GM23248 (cell line): ENCODE data around the gene PCSK5.

Experiments used
- EZH2 ChIP-seq: fragments of 200-600 bp; sonication (generic); IDR thresholded peaks from 2 replicates; pipeline ENCODE4 v1.6.1; 2018; ENCODE audit warnings: antibody characterized with exemption, mild to moderate bottlenecking; ENCODE audit not compliant: insufficient read depth, poor library complexity, severe bottlenecking
- EZH2phosphoT487 ChIP-seq: fragments of 200-600 bp; sonication (generic); IDR thresholded peaks from 2 replicates; pipeline ENCODE4 v1.6.1; 2018; ENCODE audit warnings: antibody characterized with exemption, moderate library complexity, mild to moderate bottlenecking, low read depth; ENCODE audit not compliant: insufficient read depth

- TF ChIP-seq EZH2 (no peak), EZH2phosphoT487 (no peak)
Observed at GRCh38 chr9:76001459-76001858, 111.0 kb downstream of the PCSK5 start.
